Endothelial cell of umbilical vein (primary cell): ENCODE data around the gene TADA1. TPM values are rescaled to one million over a fixed set of nuclear protein-coding genes. Genes with fewer than 3 reads are reported as not detected.
A peak's percentile ranks its signal among the peaks of the same experiment; 100 is the strongest.

Experiments
- BruUV-seq: library from RNA; stranded (reverse); fragments of 400-500 nt; replicated peaks from 2 replicates; lab custom pipeline; 2021; lab: Mats Ljungman, UMichigan
- CTCF ChIA-PET: fragments of 300-600, 350-600 bp; sonication (Branson Sonifier 250); formaldehyde crosslinking; loops from one replicate; lab custom pipeline; 2021; ENCODE audit warnings: antibody characterized with exemption, inconsistent platforms; lab: Charles Lee
- POLR2A ChIA-PET: fragments of 300-600, 350-600 bp; sonication (Branson Sonifier 250); formaldehyde crosslinking; loops from one replicate; lab custom pipeline; 2021; ENCODE audit warnings: antibody characterized with exemption, inconsistent platforms; lab: Charles Lee
- DNase-seq: peaks from one replicate; pipeline ENCODE4 v3.0.0-alpha.2; 2011; ENCODE audit warnings: low read depth, low spot score
- FAIRE-seq: peaks from 2 replicates; lab custom pipeline; 2011; peaks lifted over from hg19 to GRCh38; lab: Jason Lieb, UNC
- H2AFZ ChIP-seq: 2 replicates; pipeline ENCODE4 v1.6.0; 2012; ENCODE audit warnings: low read depth, low read length, control low read depth, inconsistent platforms
- H3K27ac ChIP-seq: 2 replicates; pipeline ENCODE4 v1.5.1; 2011; ENCODE audit warnings: low read depth, mild to moderate bottlenecking, control low read depth, low read length, moderate library complexity; ENCODE audit not compliant: insufficient read depth
- H3K27me3 ChIP-seq, 2 experiments: 2 replicates each; pipeline versions ENCODE4 v1.6.0 to v1.6.1; 2011; ENCODE audit warnings: low read length in 2 of 2, mixed read lengths in 1 of 2; ENCODE audit not compliant: control insufficient read depth in 2 of 2, insufficient read depth in 2 of 2
- H3K36me3 ChIP-seq, 2 experiments: 2 replicates in 1 of 2; 3 replicates in 1 of 2; pipeline ENCODE4 v1.5.1; 2011; ENCODE audit warnings: low read length in 2 of 2, mild to moderate bottlenecking in 1 of 2, moderate library complexity in 1 of 2; ENCODE audit not compliant: control insufficient read depth in 2 of 2, insufficient read depth in 2 of 2; ENCODE audit errors: extremely low read depth in 1 of 2
- H3K4me1 ChIP-seq: 3 replicates; pipeline ENCODE4 v1.5.1; 2011; ENCODE audit warnings: mild to moderate bottlenecking, low read length; ENCODE audit not compliant: control insufficient read depth, insufficient read depth; ENCODE audit errors: extremely low read depth
- H3K4me2 ChIP-seq: 2 replicates; pipeline ENCODE4 v1.6.1; 2011; ENCODE audit warnings: low read length, control low read depth, mixed read lengths; ENCODE audit not compliant: insufficient read depth
- H3K4me3 ChIP-seq, 3 experiments: fragments of 200-600 bp in 1 of 3; sonication (generic), shearing (Covaris generic) in 1 of 3; replicated peaks in 1 of 3; 2 replicates each; pipeline ENCODE4 v1.5.1; 2011 to 2016; ENCODE audit warnings: control low read depth in 3 of 3, low read length in 3 of 3, mild to moderate bottlenecking in 2 of 3, inconsistent platforms in 1 of 3, low read depth in 1 of 3, moderate library complexity in 1 of 3; ENCODE audit not compliant: insufficient read depth in 1 of 3
- H3K79me2 ChIP-seq: 2 replicates; pipeline ENCODE4 v1.6.0; 2012; ENCODE audit warnings: low read length, inconsistent platforms; ENCODE audit not compliant: control insufficient read depth, insufficient read depth
- H3K9ac ChIP-seq: replicated peaks from 2 replicates; pipeline ENCODE3; 2011; ENCODE audit warnings: low read length, control low read depth; ENCODE audit not compliant: insufficient read depth; ENCODE audit errors: extremely low read depth
- H3K9me1 ChIP-seq: replicated peaks from 3 replicates; pipeline ENCODE4 v1.6.0; 2011; ENCODE audit warnings: mild to moderate bottlenecking, low read length; ENCODE audit not compliant: control insufficient read depth, insufficient read depth; ENCODE audit errors: extremely low read depth
- H3K9me3 ChIP-seq: replicated peaks from 2 replicates; pipeline ENCODE4 v1.5.1; 2012; ENCODE audit warnings: low read length, inconsistent platforms; ENCODE audit not compliant: control insufficient read depth, insufficient read depth
- H4K20me1 ChIP-seq: replicated peaks from 2 replicates; pipeline ENCODE3; 2011; ENCODE audit warnings: mild to moderate bottlenecking, low read length; ENCODE audit not compliant: control insufficient read depth, insufficient read depth; ENCODE audit errors: extremely low read depth
- EZH2 ChIP-seq: IDR thresholded peaks from 2 replicates; pipeline ENCODE4 v1.6.1; 2012; ENCODE audit warnings: borderline replicate concordance, low read depth, mild to moderate bottlenecking, moderate library complexity, low read length, inconsistent platforms; ENCODE audit not compliant: severe bottlenecking
- FOS ChIP-seq: IDR thresholded peaks from 2 replicates; pipeline ENCODE4 v1.6.1; 2011; ENCODE audit warnings: mild to moderate bottlenecking, low read length, moderate library complexity, borderline replicate concordance; ENCODE audit not compliant: insufficient read depth
- GATA2 ChIP-seq: IDR thresholded peaks from 2 replicates; pipeline ENCODE4 v1.7.0; 2011; ENCODE audit warnings: low read depth, mild to moderate bottlenecking, moderate library complexity, mixed read lengths, low read length; ENCODE audit not compliant: insufficient read length, insufficient read depth
- POLR2A ChIP-seq: IDR thresholded peaks from 2 replicates; pipeline ENCODE4 v1.6.1; 2012; ENCODE audit warnings: low read depth, mild to moderate bottlenecking, control low read depth, low read length
- POLR2AphosphoS5 ChIP-seq: IDR thresholded peaks from 2 replicates; pipeline ENCODE4 v1.6.1; 2012; ENCODE audit warnings: low read depth, mild to moderate bottlenecking, control low read depth, low read length, moderate library complexity; ENCODE audit not compliant: insufficient read depth
- dilution Hi-C: fragments of 300-500 bp; cut with MboI; formaldehyde crosslinking; loops from one replicate; pipeline ENCODE4 v1.15.0; 2019; ENCODE audit warnings: low sequenced_read_pairs; ENCODE audit not compliant: extremely low pct_ligation_motif_present
- intact Hi-C: fragments of 100-400 bp; cut with micrococcal nuclease; formaldehyde crosslinking; loops from one replicate; pipeline ENCODE4 v1.10.0; 2022
- polyA plus RNA-seq, 4 experiments: library from polyadenylated mRNA; depleted of rRNA in 3 of 4; stranded (reverse) in 3 of 4; unstranded in 1 of 4; fragments of >200 nt; gene quantifications; 2 replicates each; pipeline versions ENCODE4 v1.2.1 to v1.2.3, GENCODE V29; 2011 to 2012; ENCODE audit warnings: missing spikeins in 1 of 4
- total RNA-seq: library from RNA; stranded (reverse); gene quantifications from 2 replicates; pipeline ENCODE4 v1.2.3, GENCODE V29; 2021
- TF ChIP-seq, protein P1 (sequence below), 2 donors: IDR thresholded peaks; 1 replicate in 1 of 2; 2 replicates in 1 of 2; pipeline ENCODE4 v1.5.1; 2011; ENCODE audit warnings: low read length in 2 of 2, mild to moderate bottlenecking in 2 of 2, moderate library complexity in 2 of 2, control low read depth in 1 of 2, inconsistent platforms in 1 of 2, low read depth in 1 of 2; ENCODE audit not compliant: insufficient read depth in 1 of 2; ENCODE audit errors: extremely low read depth in 1 of 2

TADA1 gene
- total and polyA plus RNA-seq, 2 donors (not counting 3 experiments of a cell fraction or from before 2014, with no cell fraction given), result 7.0 to 7.9 TPM

DNA sequence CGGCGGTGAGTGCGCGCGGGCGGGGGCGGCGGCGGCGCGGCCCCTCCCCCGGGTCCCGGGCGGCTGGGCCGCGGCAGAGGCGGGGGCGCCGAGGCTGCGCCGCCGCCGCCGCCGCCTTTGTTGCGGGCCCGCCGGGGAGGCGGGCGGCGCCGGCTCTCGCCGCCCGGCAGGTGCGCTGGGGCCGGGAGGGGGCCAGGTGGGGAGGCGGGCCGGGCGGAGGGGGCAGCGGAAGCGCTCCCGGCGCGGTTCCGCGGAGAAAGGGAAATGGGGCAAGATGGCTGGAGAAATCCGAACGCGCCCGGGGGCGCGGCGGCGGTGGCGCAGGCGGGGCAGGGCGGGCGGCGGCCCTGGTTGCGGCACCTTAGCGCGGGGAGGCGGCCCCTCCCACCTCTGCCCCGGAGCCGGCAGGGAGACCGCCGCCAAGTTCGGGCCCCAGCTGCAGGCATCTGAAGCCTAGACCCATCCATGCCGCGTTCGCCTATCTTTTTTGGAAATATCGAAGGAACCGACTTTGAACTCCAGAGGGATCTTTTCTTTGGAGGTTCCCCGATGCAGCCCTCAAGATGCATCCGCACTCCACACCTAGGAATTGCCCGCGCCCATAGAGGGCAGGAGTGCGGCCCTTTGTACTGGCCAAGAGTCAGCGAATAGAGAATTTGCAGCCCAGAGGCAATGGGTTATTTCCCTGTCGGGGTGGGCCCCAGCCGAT is 36.3 kb downstream of the TADA1 start:
- intact Hi-C loops, result loop anchor here (1.0 to 10.0 kb wide), 5 partner anchors 25 to 1012 kb away; partner anchors contain the start of genes POU2F1, TADA1 and UCK2
- H3K27me3 ChIP-seq, result no peaks in the 10 kb centered on the region
- BruUV-seq, result no TSS peak
- no peaks in the 10 kb centered on the region for H3K9me1 ChIP-seq
- peak overlapping the region; percentile 71 for H3K9ac ChIP-seq
- peak overlapping the region; percentile 2 for H2AFZ ChIP-seq
- dilution Hi-C loops, result no loop called here
- FAIRE-seq (no peak), DNase-seq (peak; percentile 36)
- H3K79me2 ChIP-seq, result peaks cover 37% of the 10 kb centered on the region
- H3K4me1 ChIP-seq, result peaks cover 18% of the 10 kb centered on the region
- POLR2A ChIA-PET, result interaction anchor here (0.8 kb wide), 1 partner anchor 36 kb away, joined by 3 read pairs; the partner anchor contains the start of gene TADA1
- peak overlapping the region; percentile 84 for H3K4me2 ChIP-seq
- peaks cover 15 to 22% of the 10 kb centered on the region in 2 experiments for H3K36me3 ChIP-seq
- H4K20me1 ChIP-seq, result no peaks in the 10 kb centered on the region
- TF ChIP-seq GATA2 (no peak), FOS (no peak), POLR2A (no peak), EZH2 (no peak), POLR2AphosphoS5 (no peak)
- TF ChIP-seq, protein P1, sequence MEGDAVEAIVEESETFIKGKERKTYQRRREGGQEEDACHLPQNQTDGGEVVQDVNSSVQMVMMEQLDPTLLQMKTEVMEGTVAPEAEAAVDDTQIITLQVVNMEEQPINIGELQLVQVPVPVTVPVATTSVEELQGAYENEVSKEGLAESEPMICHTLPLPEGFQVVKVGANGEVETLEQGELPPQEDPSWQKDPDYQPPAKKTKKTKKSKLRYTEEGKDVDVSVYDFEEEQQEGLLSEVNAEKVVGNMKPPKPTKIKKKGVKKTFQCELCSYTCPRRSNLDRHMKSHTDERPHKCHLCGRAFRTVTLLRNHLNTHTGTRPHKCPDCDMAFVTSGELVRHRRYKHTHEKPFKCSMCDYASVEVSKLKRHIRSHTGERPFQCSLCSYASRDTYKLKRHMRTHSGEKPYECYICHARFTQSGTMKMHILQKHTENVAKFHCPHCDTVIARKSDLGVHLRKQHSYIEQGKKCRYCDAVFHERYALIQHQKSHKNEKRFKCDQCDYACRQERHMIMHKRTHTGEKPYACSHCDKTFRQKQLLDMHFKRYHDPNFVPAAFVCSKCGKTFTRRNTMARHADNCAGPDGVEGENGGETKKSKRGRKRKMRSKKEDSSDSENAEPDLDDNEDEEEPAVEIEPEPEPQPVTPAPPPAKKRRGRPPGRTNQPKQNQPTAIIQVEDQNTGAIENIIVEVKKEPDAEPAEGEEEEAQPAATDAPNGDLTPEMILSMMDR (IDR thresholded peaks at IDR 0.05; ENCODE audit: extremely low read depth in 1 of 2, insufficient read depth in 1 of 2, low read depth in 1 of 2, low read length in 2 of 2), result peak; percentile 10 to 32
- H3K4me3 ChIP-seq, result peak overlapping the region; percentile 35 to 63 (median 54)
- no peaks in the 10 kb centered on the region for H3K9me3 ChIP-seq
- H3K27ac ChIP-seq, result peak overlapping the region; percentile 14
- CTCF ChIA-PET, result interaction anchor here (0.8 to 1.5 kb wide), 6 partner anchors 18 to 1582 kb away, joined by 3 to 6 read pairs (median 4); partner anchors contain the start of gene TADA1
